NCI-H446 treated with DMSO at 0.1 percent for 48 hours (cell line): Measurements from ENCODE around the gene GPD1.

ENCODE experiments used
- DNase-seq: peaks from one replicate; lab custom pipeline; 2025; lab: John Stamatoyannopoulos, UW

GPD1 gene

DNA sequence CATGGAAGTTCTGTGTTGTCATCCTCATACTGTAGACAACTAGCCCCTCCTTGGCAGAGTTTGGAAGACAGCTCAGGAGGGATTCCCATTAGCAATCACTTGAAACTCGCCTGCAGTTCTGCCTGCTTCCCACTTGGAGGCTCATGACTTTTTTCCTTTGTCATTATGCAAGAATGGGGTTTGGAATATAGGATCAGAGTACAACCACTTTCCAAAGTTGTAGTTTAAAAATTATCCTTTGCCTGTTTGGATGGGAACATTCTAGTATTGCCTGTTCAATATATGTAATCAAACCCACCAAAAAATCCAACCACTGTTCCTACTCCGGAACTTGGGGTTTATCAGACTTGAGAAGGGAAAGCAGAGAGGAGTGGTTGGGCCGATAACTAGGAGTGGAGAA is 2.1 kb upstream of the GPD1 start:
- DNase-seq: no peak

DNA sequence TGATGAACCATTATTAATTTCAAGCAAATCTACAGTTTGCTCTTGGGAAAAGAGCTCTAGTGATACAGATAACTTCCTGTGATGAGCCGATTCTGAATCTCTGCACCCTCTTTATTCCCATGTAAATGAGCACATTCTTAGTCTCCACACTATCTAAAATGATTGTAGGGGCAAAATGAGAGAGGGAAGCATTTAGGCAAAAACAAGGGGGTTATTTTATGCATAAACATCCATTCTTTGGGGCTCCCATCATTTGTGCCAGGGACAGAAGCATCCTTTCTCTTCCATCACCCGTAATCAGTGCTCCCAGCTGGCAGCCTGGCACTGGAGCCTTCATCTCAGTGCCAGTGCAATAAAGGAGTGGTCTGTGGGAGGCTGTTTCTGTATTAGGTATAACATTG is 1.7 kb upstream of the GPD1 start:
- no peak for DNase-seq

- DNase-seq: no peak
These were observed 1.0 kb upstream of the GPD1 start for GRCh38 chr12:50102646-50103309.

DNA sequence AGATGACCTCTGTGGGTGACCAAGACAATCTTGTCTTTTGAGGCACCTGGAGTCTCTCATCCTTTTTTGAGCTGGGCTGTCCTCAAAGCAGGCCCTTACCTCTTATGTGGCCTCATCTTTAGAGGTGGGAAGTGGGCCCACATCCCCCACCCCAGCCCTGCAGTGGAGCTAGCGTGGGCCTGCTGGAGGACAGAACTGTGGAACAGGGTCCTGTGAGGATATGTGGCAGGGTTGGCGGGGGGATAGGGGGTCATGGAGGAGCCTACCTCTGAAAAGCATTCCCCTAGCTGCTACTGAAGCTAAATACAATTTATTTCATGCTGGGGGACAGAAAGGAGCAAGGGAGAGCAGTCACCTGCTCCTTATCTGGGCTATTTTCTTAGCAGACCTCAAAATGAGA is 457 bp upstream of the GPD1 start:
- no peak for DNase-seq

GRCh38 chr12:50104417-50105366 is 884 bp downstream of the GPD1 start:
- no peak for DNase-seq

DNA sequence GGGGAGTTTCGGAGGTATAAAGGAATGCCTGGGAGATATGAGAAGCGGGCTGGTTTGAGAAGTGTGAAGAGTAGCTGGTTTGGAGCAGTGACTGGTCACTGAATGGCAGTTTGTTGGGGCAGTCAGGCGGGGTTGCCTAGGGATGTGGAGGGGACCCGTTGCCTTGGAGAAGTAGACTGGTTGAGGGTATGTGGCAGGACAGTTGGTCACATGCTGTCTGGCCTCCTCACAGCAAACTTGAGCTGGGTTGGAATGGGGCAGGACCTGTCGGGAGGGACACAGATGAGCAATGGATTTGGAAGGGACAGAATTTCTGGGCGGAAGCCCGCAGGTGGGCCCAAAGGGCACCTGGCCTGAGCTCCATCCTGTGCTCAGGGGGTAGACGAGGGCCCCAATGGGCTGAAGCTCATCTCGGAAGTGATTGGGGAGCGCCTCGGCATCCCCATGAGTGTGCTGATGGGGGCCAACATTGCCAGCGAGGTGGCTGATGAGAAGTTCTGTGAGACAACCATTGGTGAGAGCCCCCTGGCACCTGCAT is 2.2 kb downstream of the GPD1 start:
- DNase-seq: no peak

DNA sequence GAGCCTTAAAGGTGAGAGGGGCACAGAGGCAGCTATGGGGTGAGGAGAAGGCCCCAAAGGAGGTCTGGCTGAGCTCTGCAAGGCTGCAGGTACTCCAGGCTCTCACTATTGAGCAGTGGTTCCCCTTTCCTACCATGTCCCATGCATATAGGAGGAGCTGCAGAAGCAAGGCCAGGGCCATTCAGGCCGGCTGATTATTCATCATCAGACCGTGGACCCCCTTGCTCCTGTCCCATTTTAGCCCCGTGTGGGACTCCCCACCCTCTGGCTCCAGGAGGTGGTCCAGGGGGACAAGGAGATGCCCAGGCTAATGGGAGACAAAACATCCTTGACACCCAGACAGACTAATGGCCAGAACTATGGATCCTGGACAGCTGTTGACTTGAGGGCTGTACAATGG is 3.1 kb downstream of the GPD1 start:
- no peak for DNase-seq

DNA sequence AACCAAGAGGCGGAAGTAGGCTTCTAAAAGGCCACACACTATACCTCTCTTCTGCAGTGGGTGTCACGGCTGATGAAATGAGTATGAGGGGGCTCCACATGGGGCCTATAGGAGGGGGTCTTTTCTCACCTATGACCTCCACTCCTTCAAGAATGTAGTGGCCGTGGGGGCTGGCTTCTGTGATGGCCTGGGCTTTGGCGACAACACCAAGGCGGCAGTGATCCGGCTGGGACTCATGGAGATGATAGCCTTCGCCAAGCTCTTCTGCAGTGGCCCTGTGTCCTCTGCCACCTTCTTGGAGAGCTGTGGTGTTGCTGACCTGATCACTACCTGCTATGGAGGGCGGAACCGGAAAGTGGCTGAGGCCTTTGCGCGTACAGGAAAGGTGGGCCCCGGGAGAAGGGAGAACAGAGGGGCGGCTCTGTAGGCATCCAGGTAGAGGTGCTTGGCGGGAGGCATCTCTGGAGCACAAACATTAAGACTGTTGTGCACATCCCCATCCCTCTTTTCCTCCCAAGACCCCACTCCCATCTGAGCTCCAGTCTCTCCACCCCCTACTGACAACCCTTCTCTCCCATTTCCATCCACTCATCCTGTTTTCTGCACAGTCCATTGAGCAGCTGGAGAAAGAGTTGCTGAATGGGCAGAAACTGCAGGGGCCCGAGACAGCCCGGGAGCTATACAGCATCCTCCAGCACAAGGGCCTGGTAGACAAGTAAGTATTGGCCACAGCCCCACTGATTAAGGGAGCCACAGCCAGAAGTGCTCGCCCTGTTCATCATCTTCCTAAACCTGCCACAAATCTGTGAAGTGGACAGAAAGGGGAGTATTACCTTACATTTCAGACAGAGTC is 3.8 kb downstream of the GPD1 start:
- DNase-seq: no peak

DNA sequence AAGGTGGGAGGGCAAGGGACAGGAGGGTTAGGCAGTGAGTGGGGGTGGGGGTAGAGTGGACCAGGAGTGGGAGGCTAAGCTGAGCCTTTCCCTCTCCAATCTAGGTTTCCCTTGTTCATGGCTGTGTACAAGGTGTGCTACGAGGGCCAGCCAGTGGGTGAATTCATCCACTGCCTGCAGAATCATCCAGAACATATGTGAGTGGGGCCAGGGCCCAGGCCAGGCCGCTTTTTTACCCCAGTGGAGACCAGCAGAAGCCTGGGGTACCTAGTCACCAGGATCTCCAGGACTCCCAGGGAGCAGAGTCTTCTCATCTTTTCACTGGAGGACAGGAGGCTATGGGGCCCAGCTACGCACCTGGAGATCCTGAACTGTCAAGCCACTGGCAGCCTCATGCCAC is 5.5 kb downstream of the GPD1 start:
- DNase-seq: no peak

- no peak for DNase-seq
These were observed 6.4 kb downstream of the GPD1 start for GRCh38 chr12:50110127-50110761.

GRCh38 chr12:50110762-50111351 is 7.0 kb downstream of the GPD1 start:
- no peak for DNase-seq

GRCh38 chr12:50111395-50111692 is 7.5 kb downstream of the GPD1 start:
- no peak for DNase-seq

GRCh38 chr12:50111693-50112455 is 8.1 kb downstream of the GPD1 start, which contains the start of gene COX14:
Gene COX14 (plus strand): TSS chr12:50112236. CDS start chr12:50120044, 7,808 bp downstream.
- DNase-seq: peak; percentile 99

DNA sequence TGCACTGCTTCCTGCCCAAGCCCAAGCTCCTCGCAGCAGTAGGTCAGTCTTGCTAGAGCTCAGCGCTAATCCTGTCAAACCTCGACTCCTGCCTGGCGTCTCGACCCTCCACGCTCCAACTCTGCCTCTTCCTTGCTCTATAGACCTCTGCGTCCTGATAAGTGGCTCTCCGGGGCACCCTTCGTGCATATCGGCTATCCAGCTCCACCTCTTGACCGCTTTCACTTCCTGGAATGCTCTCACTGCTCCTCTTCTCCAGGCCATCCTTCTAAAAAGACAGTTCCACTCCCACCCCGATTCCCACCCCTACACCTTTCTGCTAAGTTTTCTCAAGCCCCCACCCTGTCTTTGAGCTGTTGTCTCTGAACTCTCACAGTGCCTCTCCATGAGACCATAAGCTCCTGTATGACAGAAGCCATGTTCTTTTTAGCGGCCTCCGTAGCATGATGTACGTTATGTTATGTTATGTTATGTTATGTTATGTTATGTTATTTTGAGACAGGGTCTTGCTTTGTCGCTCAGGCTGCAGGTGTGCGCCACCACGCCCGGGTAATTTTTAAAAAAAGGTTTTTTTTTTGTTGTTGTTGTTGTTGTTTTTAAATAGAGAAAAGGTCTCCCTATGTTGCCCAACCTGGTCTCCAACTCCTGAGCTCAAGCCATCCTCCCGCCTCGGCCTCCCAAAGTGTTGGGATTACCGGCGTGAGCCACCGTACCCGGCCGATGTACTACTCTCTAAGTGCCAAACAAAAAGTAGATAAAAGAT is 8.8 kb downstream of the GPD1 start:
- DNase-seq: no peak

- DNase-seq: no peak
These were observed 13.3 kb downstream of the GPD1 start for GRCh38 chr12:50117057-50117622.

DNA sequence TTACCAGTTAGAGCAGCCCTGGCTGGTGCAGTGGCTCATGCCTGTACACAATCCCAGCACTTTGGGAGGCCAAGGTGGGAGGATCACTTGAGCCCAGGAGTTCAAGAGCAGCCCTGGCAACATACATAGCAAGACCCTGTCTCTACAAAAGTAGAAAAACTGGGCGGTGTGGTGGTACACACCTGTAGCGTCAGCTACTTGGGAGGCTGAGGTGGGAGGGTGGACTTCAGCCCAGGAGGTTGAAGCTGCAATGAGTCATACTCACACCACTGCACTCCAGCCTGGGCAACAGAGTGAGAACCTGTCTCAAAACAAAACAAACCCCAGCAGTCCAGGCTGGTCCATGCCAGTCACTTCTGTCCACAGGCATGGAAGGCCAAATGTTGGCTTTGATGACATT is 15.6 kb downstream of the GPD1 start:
- DNase-seq: no peak

GRCh38 chr12:50120521-50120920 is 16.7 kb downstream of the GPD1 start:
- DNase-seq: no peak

- no peak for DNase-seq
These were observed 17.1 kb downstream of the GPD1 start for GRCh38 chr12:50120953-50121352.

DNA sequence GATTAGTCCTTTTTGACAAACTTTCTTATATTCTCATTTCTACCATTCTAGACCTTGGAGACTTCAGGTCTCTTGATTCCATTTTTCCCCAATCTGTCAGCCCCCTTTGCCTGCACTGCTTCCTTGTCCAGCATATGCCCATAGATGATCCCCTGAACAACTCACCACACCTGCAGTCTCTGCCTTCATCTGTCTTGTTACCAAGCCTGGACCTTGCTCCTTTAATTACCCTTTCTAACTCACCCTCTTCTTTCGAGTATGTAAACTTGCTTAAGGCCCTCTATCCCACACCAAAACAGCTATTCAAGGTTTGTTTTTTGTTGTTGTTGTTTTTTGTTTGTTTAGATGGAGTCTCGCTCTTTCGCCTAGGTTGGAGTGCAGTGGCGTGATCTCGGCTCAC is 17.8 kb downstream of the GPD1 start:
- no peak for DNase-seq

GRCh38 chr12:50123203-50123602 is 19.4 kb downstream of the GPD1 start:
- no peak for DNase-seq
